GM18873 (cell line): ENCODE data around the gene APOBEC4.

ENCODE experiments used
- ATAC-seq: cut with Tn5 transposase; IDR thresholded peaks from one replicate; pipeline ENCODE4 v1.9.1; 2021; ENCODE audit warnings: mild to moderate bottlenecking, moderate library complexity, moderate number of reproducible peaks; ENCODE audit not compliant: unreplicated experiment, low FRiP score

APOBEC4 gene

DNA sequence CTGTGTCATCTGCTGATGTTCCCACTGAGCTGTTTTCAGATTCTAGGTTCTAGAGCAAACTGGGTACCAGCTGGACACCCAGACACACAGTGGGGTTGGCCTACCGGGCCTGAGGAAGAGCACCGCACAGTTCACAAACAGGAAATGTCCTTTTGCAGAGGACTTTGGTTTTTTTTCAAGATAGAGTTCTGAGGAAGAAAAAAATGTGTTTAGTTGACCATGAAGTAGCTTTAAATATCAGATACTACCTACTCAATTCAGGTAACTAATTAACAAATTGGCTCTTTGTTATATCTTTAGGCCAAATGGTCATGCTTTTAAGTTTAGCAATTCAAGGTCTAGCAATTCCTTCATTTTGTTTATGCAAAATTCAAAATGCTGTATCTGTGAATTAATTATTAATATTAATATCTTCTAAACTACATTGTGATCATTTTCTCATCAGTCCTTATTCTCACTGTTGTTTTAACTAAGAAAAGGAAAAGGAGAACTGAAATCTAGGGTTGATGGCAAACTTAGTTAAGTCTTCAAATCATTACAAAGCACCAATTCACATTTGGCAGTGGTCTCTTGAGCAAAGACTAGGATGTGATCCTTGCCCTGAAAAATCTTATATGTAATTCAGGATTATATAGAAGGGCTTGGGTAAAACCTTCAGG is 45.7 kb downstream of the APOBEC4 start:
- ATAC-seq, result no peak

DNA sequence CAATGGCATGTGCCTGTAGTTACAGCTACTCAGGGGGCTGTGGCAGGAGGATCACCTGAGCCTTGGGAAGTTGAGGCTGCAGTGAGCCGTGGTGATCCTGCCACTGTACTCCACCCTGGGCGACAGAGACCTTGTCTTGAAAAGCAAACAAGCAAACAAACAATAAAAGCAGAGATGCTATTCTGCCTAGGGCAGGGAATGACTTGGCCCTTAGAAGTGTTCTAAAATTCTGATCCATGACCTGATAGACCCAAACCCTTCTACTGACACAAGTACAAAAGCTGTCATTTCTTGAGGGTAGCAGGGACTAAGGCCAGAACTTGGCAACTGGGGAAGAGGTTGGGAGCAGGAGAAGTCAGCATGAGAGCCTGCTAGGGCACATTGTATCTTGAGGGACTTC is 47.2 kb downstream of the APOBEC4 start:
- no peak for ATAC-seq

GRCh38 chr1:183604815-183605214 is 48.3 kb downstream of the APOBEC4 start:
- no peak for ATAC-seq

DNA sequence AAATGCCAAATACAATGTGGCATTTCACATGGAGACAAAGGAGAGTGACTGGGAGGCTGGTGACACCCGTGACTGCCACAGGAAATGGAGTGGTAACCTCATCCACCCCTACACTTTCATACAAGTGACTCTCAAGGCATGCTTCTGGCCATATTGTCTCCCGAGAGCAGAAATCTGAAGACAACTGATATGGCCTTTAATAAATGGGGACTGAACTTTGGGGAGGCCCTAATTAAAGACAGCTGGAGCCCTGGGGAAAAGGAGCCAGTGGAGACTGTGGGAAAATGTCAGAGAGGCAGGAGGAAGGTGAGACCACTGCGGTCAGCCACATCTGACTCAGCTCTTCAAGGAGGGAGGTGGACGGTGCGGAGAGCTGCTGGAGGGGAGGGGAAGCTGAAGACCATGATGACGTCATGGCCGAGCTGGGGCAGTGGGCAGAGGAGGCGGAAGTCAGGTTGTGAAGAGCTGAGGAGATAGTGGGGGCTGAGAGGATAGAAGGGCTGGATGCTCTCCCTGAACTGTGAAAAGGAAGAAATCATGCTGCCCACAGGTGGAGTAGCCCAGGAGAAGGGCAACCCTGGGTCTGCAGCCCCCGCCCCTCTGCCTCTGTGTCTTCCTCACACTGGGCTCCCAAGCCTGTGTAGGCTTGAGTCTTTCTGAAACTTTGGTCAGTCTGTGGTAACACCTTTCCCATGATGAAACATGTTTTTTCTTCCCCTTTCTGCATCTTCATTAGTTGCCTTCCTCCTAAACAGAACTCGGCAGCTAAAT is 48.9 kb downstream of the APOBEC4 start:
- ATAC-seq, result no peak

DNA sequence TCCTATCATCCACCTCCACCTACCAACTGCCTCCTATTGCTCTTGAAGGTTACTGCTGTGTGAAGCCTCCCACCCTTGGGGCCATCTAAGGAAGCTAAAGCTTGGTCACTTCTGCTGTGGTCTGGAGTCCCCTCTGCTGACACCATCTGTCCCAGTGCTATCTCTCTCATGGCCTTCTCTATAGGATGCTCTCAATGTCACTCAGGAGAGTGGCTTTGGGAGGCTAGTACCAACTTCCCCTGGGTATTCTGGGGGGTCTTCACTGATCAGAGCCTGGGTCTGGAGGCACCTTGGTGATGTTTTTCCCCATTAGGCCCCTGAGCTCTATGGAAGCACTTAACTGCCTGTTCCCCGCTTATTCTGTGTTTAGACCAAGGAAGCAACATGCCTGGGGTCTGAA is 50.6 kb downstream of the APOBEC4 start:
- no peak for ATAC-seq

- no peak for ATAC-seq
Observed at GRCh38 chr1:183600634-183601033, 52.5 kb downstream of the APOBEC4 start.

DNA sequence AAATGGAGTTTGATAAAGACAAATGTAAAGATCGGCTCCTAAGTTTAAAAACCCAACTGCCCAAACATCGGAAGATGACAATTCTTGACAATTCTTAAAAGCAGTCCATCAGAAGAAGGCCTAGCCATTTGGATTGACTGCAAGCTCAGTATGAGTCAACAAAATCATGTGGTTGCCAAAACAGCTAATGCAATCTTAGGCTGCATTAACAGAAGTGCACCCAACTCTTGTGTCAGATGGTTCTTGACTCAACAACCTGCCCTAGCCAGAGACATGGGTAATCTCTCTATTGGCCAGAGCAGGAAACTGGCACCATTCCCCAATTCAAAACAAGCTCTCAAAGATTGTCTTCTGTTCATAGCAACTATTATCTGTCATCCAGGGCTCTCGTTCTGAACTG is 53.0 kb downstream of the APOBEC4 start:
- no peak for ATAC-seq

- ATAC-seq, result peak; percentile 58
Observed at GRCh38 chr1:183598386-183598785, 54.7 kb downstream of the APOBEC4 start.

GRCh38 chr1:183597656-183598347 is 55.3 kb downstream of the APOBEC4 start:
- ATAC-seq, result no peak

- ATAC-seq, result no peak
Observed at GRCh38 chr1:183596500-183596899, 56.6 kb downstream of the APOBEC4 start.
